H1 (cell line): ENCODE data around the gene CCNY.

Experiments
- CEBPB ChIP-seq: IDR thresholded peaks from 2 replicates; pipeline ENCODE4 v1.6.1; 2012; ENCODE audit warnings: low read depth, low read length
- CHD2 ChIP-seq: IDR thresholded peaks from 2 replicates; pipeline ENCODE4 v1.6.1; 2012; ENCODE audit warnings: low read length, improper control_type of control experiment
- CTCF ChIP-seq, 3 experiments: IDR thresholded peaks; 1 replicate in 2 of 3; 2 replicates in 1 of 3; pipeline versions ENCODE4 v1.5.1 to v1.6.1; 2011; ENCODE audit warnings: low read length in 3 of 3, mild to moderate bottlenecking in 3 of 3, inconsistent platforms in 2 of 3, low read depth in 1 of 3, moderate library complexity in 1 of 3; ENCODE audit not compliant: insufficient read depth in 1 of 3; ENCODE audit errors: control extremely low read depth in 1 of 3
- EP300 ChIP-seq, 2 experiments: IDR thresholded peaks; 1 replicate in 1 of 2; 2 replicates in 1 of 2; pipeline ENCODE4 v1.6.1; 2011 to 2012; ENCODE audit warnings: low read depth in 2 of 2, low read length in 2 of 2, mild to moderate bottlenecking in 2 of 2, borderline replicate concordance in 1 of 2, inconsistent platforms in 1 of 2, moderate library complexity in 1 of 2
- EZH2 ChIP-seq: fragments of 200-600 bp; sonication (generic); IDR thresholded peaks from 2 replicates; pipeline ENCODE4 v1.7.1; 2012; ENCODE audit warnings: low read depth, mild to moderate bottlenecking, moderate library complexity, low read length, inconsistent platforms; ENCODE audit not compliant: severe bottlenecking
- GABPA ChIP-seq: IDR thresholded peaks from 2 replicates; pipeline ENCODE4 v1.6.1; 2011; ENCODE audit warnings: mild to moderate bottlenecking, low read length, moderate library complexity, borderline replicate concordance; ENCODE audit not compliant: insufficient read depth
- POLR2A ChIP-seq, 2 experiments: IDR thresholded peaks; 1 replicate in 1 of 2; 2 replicates in 1 of 2; pipeline ENCODE4 v1.6.1; 2011; ENCODE audit warnings: low read depth in 2 of 2, low read length in 2 of 2, mild to moderate bottlenecking in 2 of 2; ENCODE audit errors: control extremely low read depth in 1 of 2
- POLR2AphosphoS5 ChIP-seq: IDR thresholded peaks from 2 replicates; pipeline ENCODE4 v1.6.1; 2011; ENCODE audit warnings: low read depth, low read length
- RXRA ChIP-seq: IDR thresholded peaks from 2 replicates; pipeline ENCODE4 v1.6.1; 2011; ENCODE audit warnings: low read depth, mild to moderate bottlenecking, low read length, moderate library complexity; ENCODE audit not compliant: insufficient read depth
- SP1 ChIP-seq: IDR thresholded peaks from 2 replicates; pipeline ENCODE4 v1.6.1; 2011; ENCODE audit warnings: low read depth, low read length
- SRF ChIP-seq: IDR thresholded peaks from 2 replicates; pipeline ENCODE4 v1.6.1; 2011; ENCODE audit warnings: mild to moderate bottlenecking, low read depth, low read length, moderate library complexity
- TAF7 ChIP-seq: optimal IDR thresholded peaks from 2 replicates; pipeline ENCODE3; 2011; ENCODE audit warnings: low read depth, mild to moderate bottlenecking, inconsistent platforms, low read length, moderate library complexity, borderline replicate concordance
- YY1 ChIP-seq: IDR thresholded peaks from 2 replicates; pipeline ENCODE4 v1.6.1; 2011; ENCODE audit warnings: low read depth, mild to moderate bottlenecking, low read length
- TF ChIP-seq, protein P1 (sequence below): IDR thresholded peaks from 2 replicates; pipeline ENCODE4 v1.6.1; 2012; ENCODE audit warnings: inconsistent platforms

DNA sequence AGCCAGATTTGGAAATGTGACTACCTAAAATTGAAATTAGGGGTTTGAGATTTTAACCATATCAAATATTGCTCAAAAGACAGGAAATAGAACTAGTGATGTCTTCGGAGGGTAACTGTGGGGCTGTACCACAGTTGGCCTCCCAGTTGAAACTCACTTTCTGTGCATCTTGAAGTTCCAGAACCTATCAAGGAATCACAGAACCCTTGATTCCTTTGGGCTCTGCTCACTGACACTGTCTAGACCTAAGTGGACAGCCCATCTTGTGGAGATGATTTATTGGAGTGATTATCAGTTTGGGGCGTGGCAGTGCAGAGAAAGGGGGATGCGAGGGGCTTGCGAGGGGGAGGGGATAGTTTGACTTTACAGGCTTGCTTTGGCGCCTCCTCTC, 134.6 kb downstream of the CCNY start:
- TF ChIP-seq RXRA (no peak), CTCF (IDR thresholded peaks at IDR 0.05; ENCODE audit: control extremely low read depth in 1 of 3, insufficient read depth in 1 of 3, low read depth in 1 of 3, low read length in 3 of 3) (no peak), YY1 (no peak), CHD2 (no peak), POLR2A (IDR thresholded peaks at IDR 0.05; ENCODE audit: control extremely low read depth in 1 of 2, low read depth in 2 of 2, low read length in 2 of 2) (no peak), EZH2 (no peak), GABPA (no peak), SRF (no peak), POLR2AphosphoS5 (no peak), SP1 (no peak), CEBPB (no peak), TAF7 (no peak), EP300 (IDR thresholded peaks at IDR 0.05; ENCODE audit: borderline replicate concordance in 1 of 2, low read depth in 2 of 2, low read length in 2 of 2) (no peak)
- TF ChIP-seq, protein P1, sequence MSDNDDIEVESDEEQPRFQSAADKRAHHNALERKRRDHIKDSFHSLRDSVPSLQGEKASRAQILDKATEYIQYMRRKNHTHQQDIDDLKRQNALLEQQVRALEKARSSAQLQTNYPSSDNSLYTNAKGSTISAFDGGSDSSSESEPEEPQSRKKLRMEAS = no peak
